ENCODE results near the gene PLA2G3. TPM values are rescaled to one million over a fixed set of nuclear protein-coding genes. Genes with fewer than 3 reads are reported as not detected.

Gene PLA2G3
- total RNA-seq, 1 experiment from 2014 or later, result not detected

DNA sequence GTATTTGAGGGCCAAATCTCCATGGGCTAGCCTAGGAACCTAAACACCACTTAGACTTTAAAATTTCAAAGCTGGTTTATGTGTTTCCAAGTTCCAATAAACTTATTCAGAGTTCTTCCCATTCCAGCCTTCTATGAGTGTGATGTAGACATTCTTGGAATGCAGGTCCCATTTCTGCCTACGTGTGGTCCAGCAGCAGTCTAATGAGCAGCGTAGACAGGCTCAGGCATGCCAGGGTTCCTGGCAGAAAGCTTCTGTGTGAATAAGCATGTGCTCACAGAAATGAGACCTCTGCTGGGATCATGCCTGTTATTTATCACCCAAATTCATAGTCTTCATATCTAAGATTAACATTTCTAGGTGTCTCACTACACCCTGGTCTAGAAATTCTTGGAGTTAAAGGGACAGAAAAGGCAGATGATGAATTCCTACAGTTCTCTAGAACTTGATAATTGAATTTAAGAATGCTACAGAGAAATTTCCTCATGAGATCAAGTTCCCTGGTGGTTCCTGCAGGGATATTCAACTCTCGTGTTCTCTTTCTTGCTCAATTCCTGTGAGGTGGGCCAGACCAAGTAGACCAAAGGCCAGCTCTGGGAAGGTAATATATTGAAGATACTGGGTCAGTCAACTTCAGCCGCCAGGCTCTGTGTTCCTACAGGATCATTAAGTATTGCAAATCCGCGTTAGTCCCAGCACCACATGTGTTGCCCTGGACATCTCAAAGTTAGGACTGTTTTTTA lies 37.3 kb upstream of the PLA2G3 start:
- TF ChIP-seq TCF7L2 (IDR thresholded peaks at IDR 0.05; ENCODE audit: borderline replicate concordance, extremely low read depth, insufficient read depth, insufficient read length), result no peak
- TF ChIP-seq JUND (IDR thresholded peaks at IDR 0.05), result no peak
- peak; percentile 33; the same call in 1 of the 2 replicates for TF ChIP-seq SP1 (IDR thresholded peaks at IDR 0.05; ENCODE audit: low read depth)
- no peak overlapping the region for H2AFZ ChIP-seq (ENCODE audit: low read depth, low read length, poor library complexity, severe bottlenecking)
- RAD21 ChIA-PET (ENCODE audit: low non-redundant PET in 1 of 2, low total read pairs in 2 of 2, uncharacterized antibody in 2 of 2, unreplicated experiment in 2 of 2), result no interaction called here
- peak; percentile 53; the same call in 1 of the 2 replicates for ATAC-seq
- 0 out of 2 replicates have a peak overlapping the region, but pooled peaks have one; percentile 7 for H3K9ac ChIP-seq (ENCODE audit: low read length)
- peak overlapping the region; percentile 51; the same call in 1 of the 2 replicates for H3K27ac ChIP-seq (ENCODE audit: low read depth, low read length)
- CTCF ChIA-PET, result interaction anchor here (1.1 to 1.4 kb wide), 2 partner anchors 16 to 693 kb away, joined by 3 read pairs; no protein-coding TSS in a partner anchor
- no peaks in the 10 kb centered on the region for H3K36me3 ChIP-seq (ENCODE audit: control insufficient read depth in 1 of 2, insufficient read depth in 2 of 2, low read length in 2 of 2)
- peaks cover 26% of the 10 kb centered on the region for H3K79me2 ChIP-seq (ENCODE audit: insufficient read depth, low read length)
- H3K4me1 ChIP-seq (ENCODE audit: control insufficient read depth in 1 of 2, insufficient read depth in 2 of 2, low read length in 2 of 2), result peaks cover 25 to 49% of the 10 kb centered on the region in 2 experiments
- no peaks in the 10 kb centered on the region for H3K9me3 ChIP-seq (ENCODE audit: control insufficient read depth in 1 of 2, insufficient read depth in 1 of 2, low read depth in 1 of 2, low read length in 2 of 2)
- intact Hi-C loops (cut with micrococcal nuclease), result no loop called here
- DNase-seq (ENCODE audit: low read depth, low spot score), result no peak
- no peaks in the 10 kb centered on the region for H4K20me1 ChIP-seq (ENCODE audit: insufficient read depth)
- H3K27me3 ChIP-seq (ENCODE audit: insufficient read depth, low read length), result no peaks in the 10 kb centered on the region
- peak overlapping the region; percentile 48 for H3K4me2 ChIP-seq (ENCODE audit: low read length)
- H3K9me2 ChIP-seq (ENCODE audit: insufficient read depth), result no peaks in the 10 kb centered on the region
- POLR2A ChIA-PET, result no interaction called here
- no TSS peak for BruUV-seq (replicated peaks)
- H3K4me3 ChIP-seq (replicated peaks in 1 of 2; ENCODE audit: low read depth in 1 of 2, low read length in 2 of 2), result no peak overlapping the region

DNA sequence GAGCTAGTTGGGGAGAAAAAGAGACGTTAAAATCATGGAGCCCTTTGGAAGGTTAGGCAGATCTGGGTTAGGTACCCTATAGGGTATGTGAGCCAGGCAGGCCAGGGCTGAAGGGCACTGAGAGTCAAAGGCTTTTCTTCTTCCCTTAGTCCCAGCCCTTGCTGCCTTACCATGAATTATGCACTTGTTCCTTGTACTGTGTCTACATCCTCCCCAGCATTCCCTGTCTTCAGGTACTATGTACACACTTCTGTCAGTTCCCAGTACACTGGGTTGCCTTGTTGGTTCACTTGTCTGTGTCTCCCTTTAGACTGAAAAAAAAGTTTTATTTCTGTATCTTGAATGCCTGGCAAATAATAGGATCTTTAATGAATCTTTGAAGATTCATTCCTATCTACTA lies 36.6 kb upstream of the PLA2G3 start:
- DNase-seq (ENCODE audit: low read depth, low spot score) (no peak), ATAC-seq (no peak)
- Histone ChIP-seq H3K36me3 (ENCODE audit: control insufficient read depth in 1 of 2, insufficient read depth in 2 of 2, low read length in 2 of 2) (no peaks in the 10 kb centered on the region), H3K4me1 (ENCODE audit: control insufficient read depth in 1 of 2, insufficient read depth in 2 of 2, low read length in 2 of 2) (peaks cover 25 to 55% of the 10 kb centered on the region in 2 experiments), H3K4me3 (replicated peaks in 1 of 2; ENCODE audit: low read depth in 1 of 2, low read length in 2 of 2) (no peak overlapping the region), H3K9me3 (ENCODE audit: control insufficient read depth in 1 of 2, insufficient read depth in 1 of 2, low read depth in 1 of 2, low read length in 2 of 2) (no peaks in the 10 kb centered on the region), H4K20me1 (ENCODE audit: insufficient read depth) (no peaks in the 10 kb centered on the region), H3K9me2 (ENCODE audit: insufficient read depth) (no peaks in the 10 kb centered on the region), H2AFZ (ENCODE audit: low read depth, low read length, poor library complexity, severe bottlenecking) (no peak overlapping the region), H3K27me3 (ENCODE audit: insufficient read depth, low read length) (no peaks in the 10 kb centered on the region), H3K4me2 (ENCODE audit: low read length) (peak overlapping the region; percentile 48), H3K27ac (ENCODE audit: low read depth, low read length) (peak overlapping the region; percentile 51; the same call in 1 of the 2 replicates), H3K79me2 (ENCODE audit: insufficient read depth, low read length) (peaks cover 31% of the 10 kb centered on the region), H3K9ac (ENCODE audit: low read length) (0 out of 2 replicates have a peak overlapping the region, but pooled peaks have one; percentile 7)
- ChIA-PET RAD21 (ENCODE audit: low non-redundant PET in 1 of 2, low total read pairs in 2 of 2, uncharacterized antibody in 2 of 2, unreplicated experiment in 2 of 2) (no interaction called here), POLR2A (no interaction called here), CTCF (interaction anchor here (1.4 kb wide), 1 partner anchor 15 kb away, joined by 3 read pairs; no protein-coding TSS in a partner anchor)
- intact Hi-C loops (cut with micrococcal nuclease), result no loop called here
- TF ChIP-seq, protein P1, sequence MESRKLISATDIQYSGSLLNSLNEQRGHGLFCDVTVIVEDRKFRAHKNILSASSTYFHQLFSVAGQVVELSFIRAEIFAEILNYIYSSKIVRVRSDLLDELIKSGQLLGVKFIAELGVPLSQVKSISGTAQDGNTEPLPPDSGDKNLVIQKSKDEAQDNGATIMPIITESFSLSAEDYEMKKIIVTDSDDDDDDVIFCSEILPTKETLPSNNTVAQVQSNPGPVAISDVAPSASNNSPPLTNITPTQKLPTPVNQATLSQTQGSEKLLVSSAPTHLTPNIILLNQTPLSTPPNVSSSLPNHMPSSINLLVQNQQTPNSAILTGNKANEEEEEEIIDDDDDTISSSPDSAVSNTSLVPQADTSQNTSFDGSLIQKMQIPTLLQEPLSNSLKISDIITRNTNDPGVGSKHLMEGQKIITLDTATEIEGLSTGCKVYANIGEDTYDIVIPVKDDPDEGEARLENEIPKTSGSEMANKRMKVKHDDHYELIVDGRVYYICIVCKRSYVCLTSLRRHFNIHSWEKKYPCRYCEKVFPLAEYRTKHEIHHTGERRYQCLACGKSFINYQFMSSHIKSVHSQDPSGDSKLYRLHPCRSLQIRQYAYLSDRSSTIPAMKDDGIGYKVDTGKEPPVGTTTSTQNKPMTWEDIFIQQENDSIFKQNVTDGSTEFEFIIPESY (IDR thresholded peaks at IDR 0.05; ENCODE audit: extremely low read depth, insufficient replicate concordance, low read length), result no peak
- TF ChIP-seq ELF1 (IDR thresholded peaks at IDR 0.05; ENCODE audit: borderline replicate concordance, low read depth) (no peak), SIN3A (IDR thresholded peaks at IDR 0.05; ENCODE audit: low read depth) (no peak), POLR2A (IDR thresholded peaks at IDR 0.05; ENCODE audit: borderline replicate concordance, extremely low read depth, insufficient read depth, insufficient read length) (no peak), YY1 (IDR thresholded peaks at IDR 0.05; ENCODE audit: extremely low read depth, insufficient replicate concordance, low read depth, low read length) (no peak), POLR2AphosphoS5 (IDR thresholded peaks at IDR 0.05; ENCODE audit: low read depth, low read length) (no peak), JUND (IDR thresholded peaks at IDR 0.05) (no peak), CEBPB (IDR thresholded peaks at IDR 0.05; ENCODE audit: low read depth) (no peak), SP1 (IDR thresholded peaks at IDR 0.05; ENCODE audit: low read depth) (no peak), EZH2phosphoT487 (IDR thresholded peaks at IDR 0.05; ENCODE audit: borderline replicate concordance) (no peak), ZFX (IDR thresholded peaks at IDR 0.05) (no peak)
- BruUV-seq (replicated peaks), result no TSS peak

Measured in HCT116 (cell line).